ENCODE measurements around the gene NVL.

NVL gene

DNA sequence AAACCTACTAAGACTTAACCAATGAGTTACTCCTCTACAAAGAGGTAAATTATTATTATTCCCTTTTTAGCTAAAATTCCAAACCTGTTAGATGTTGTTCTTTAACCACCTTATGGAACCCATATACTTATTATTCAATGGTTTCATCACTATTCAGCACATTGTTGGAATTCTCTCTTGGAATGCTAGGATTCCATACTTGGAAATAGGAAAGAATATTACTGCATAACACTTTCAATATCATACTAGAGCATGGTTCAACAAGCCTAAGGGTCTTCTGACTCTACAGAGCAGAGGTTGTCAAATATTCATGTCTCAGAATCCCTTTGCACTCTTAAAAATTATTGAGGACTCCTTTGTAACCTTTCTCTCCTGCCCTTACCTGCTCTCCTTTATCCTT, 77.5 kb downstream of the NVL start:
- H3K27ac Mint-ChIP-seq: no peak overlapping the region
- no peaks in the 10 kb centered on the region for H3K27me3 Mint-ChIP-seq
- ATAC-seq (replicated peaks) (no peak), DNase-seq (no peak)
- no peaks in the 10 kb centered on the region for H3K9me3 Mint-ChIP-seq
- H3K4me1 Mint-ChIP-seq: peaks cover 7 to 14% of the 10 kb centered on the region in 2 donors
- H3K4me3 Mint-ChIP-seq: no peak overlapping the region
- H3K36me3 Mint-ChIP-seq: peaks cover 20 to 30% of the 10 kb centered on the region in 2 donors

DNA sequence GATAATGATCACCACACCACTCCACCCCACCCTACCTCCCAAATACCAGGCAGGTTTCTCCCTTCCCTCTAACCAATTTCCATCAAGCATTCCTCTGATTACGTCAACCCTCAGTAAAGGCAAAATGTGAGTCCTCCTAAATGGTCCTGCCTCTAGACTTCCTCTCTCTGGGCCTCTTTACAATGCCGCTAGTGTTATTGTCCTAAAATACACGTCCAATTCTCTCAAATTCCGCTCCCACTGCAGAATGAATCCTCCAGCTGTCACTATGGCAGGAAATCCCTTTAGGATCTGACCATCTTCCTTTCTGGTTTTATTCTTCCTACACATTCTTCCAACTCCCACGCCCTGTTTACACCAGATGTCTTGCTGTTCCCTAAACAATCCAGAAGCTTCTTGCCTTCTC, 78.2 kb downstream of the NVL start:
- H3K27ac Mint-ChIP-seq: no peak overlapping the region
- peaks cover 7 to 16% of the 10 kb centered on the region in 2 donors for H3K4me1 Mint-ChIP-seq
- H3K4me3 Mint-ChIP-seq: no peak overlapping the region
- DNase-seq (no peak), ATAC-seq (replicated peaks) (no peak)
- no peaks in the 10 kb centered on the region for H3K27me3 Mint-ChIP-seq
- H3K36me3 Mint-ChIP-seq: peaks cover 19 to 29% of the 10 kb centered on the region in 2 donors
- no peaks in the 10 kb centered on the region for H3K9me3 Mint-ChIP-seq

- Mint-ChIP-seq H3K27ac (peak overlapping the region; percentile 82), H3K27me3 (no peaks in the 10 kb centered on the region), H3K36me3 (peaks cover 21 to 35% of the 10 kb centered on the region in 2 donors), H3K4me1 (peaks cover 11 to 33% of the 10 kb centered on the region in 2 donors), H3K9me3 (no peaks in the 10 kb centered on the region), H3K4me3 (peak overlapping the region in 1 of 2 donors; percentile 49)
- ATAC-seq (replicated peaks) (peak; percentile 97 to 98), DNase-seq (peak; percentile 11)
These were observed 84.8 kb downstream of the NVL start for GRCh38 chr1:224245188-224245587.

DNA sequence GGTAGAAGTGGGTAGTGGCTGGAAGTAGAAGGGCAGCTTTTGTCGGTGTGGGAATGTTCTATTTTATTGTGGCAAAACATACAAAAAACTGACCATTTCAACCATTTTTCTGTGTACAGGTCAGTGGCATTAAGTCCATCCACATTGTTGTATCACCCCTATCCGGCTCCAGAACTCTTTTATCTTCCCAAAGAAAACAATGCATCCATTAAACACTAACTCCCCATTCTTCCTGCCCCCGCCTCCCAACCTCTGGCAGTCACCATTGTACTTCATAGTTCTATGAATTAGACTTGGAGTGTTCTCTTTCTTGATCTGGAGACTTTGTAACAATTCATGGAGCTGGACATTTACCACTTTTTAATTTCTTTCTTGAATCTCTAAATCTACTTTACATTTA, 91.2 kb downstream of the NVL start:
- Mint-ChIP-seq H3K4me3 (no peak overlapping the region), H3K4me1 (peaks cover 0 to 39% of the 10 kb centered on the region in 2 donors), H3K27ac (no peak overlapping the region), H3K9me3 (no peaks in the 10 kb centered on the region), H3K27me3 (no peaks in the 10 kb centered on the region), H3K36me3 (peaks cover 20 to 26% of the 10 kb centered on the region in 2 donors)
- DNase-seq (no peak), ATAC-seq (replicated peaks) (no peak)

GRCh38 chr1:224238212-224238611, 91.8 kb downstream of the NVL start:
- DNase-seq: no peak
- Mint-ChIP-seq H3K9me3 (no peaks in the 10 kb centered on the region), H3K4me3 (no peak overlapping the region), H3K27me3 (no peaks in the 10 kb centered on the region), H3K27ac (no peak overlapping the region), H3K4me1 (peaks cover 0 to 44% of the 10 kb centered on the region in 2 donors), H3K36me3 (peaks cover 25 to 30% of the 10 kb centered on the region in 2 donors)
- ATAC-seq (replicated peaks): no peak

- Mint-ChIP-seq H3K36me3 (peaks cover 27 to 34% of the 10 kb centered on the region in 2 donors), H3K27me3 (no peaks in the 10 kb centered on the region), H3K9me3 (no peaks in the 10 kb centered on the region), H3K4me3 (no peak overlapping the region), H3K4me1 (peaks cover 0 to 44% of the 10 kb centered on the region in 2 donors), H3K27ac (no peak overlapping the region)
- no peak for ATAC-seq (replicated peaks)
- no peak for DNase-seq
These were observed 92.7 kb downstream of the NVL start for GRCh38 chr1:224237119-224237881.

DNA sequence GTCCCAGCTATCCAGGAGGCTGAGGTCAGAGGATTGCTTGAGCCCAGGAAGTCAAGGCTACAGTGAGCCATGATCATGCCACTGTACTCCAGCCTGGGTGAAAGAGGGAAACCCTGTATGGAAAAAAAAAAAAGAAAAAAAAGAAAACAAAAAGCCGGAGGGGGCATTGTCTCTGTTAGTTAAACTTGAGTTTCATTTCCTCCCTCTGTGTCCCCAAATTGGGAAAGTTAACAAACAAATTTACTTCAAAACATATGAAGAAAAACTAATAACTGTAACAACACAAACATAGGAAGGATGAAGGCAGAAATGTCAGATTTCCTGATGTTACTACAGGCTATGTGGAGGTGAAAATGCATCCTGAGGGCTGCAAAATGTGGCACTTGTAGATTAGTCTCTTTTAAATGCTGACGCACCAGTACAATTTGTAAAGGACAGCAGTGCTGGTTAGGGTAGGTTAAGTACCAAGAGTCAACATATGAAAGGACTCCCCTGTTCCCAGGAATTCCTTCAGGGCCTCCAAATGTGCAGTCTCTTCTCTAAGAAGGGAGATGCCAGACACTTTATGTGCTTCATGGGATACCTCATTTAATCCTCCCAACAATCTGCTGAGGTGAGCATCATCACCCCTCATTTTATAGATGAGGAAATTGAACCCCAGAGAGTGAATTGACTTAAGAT, 94.0 kb downstream of the NVL start:
- Mint-ChIP-seq H3K36me3 (peaks cover 25 to 33% of the 10 kb centered on the region in 2 donors), H3K27ac (no peak overlapping the region), H3K4me3 (no peak overlapping the region), H3K27me3 (no peaks in the 10 kb centered on the region), H3K4me1 (peaks cover 0 to 44% of the 10 kb centered on the region in 2 donors), H3K9me3 (no peaks in the 10 kb centered on the region)
- ATAC-seq (replicated peaks) (peak in 1 of 2 donors; percentile 29), DNase-seq (no peak)

GRCh38 chr1:224234017-224234416, 96.0 kb downstream of the NVL start:
- Mint-ChIP-seq H3K36me3 (peaks cover 36 to 46% of the 10 kb centered on the region in 2 donors), H3K9me3 (no peaks in the 10 kb centered on the region), H3K27me3 (no peaks in the 10 kb centered on the region), H3K4me3 (no peak overlapping the region), H3K4me1 (peaks cover 0 to 43% of the 10 kb centered on the region in 2 donors), H3K27ac (no peak overlapping the region)
- no peak for DNase-seq
- ATAC-seq (replicated peaks): no peak

GRCh38 chr1:224226849-224227502, 103.0 kb downstream of the NVL start:
- no peak overlapping the region for H3K27ac Mint-ChIP-seq
- H3K4me3 Mint-ChIP-seq: no peak overlapping the region
- peaks cover 0 to 12% of the 10 kb centered on the region in 2 donors for H3K4me1 Mint-ChIP-seq
- H3K27me3 Mint-ChIP-seq: no peaks in the 10 kb centered on the region
- H3K9me3 Mint-ChIP-seq: no peaks in the 10 kb centered on the region
- no peak for ATAC-seq (replicated peaks)
- H3K36me3 Mint-ChIP-seq: peaks cover 27 to 31% of the 10 kb centered on the region in 2 donors
- DNase-seq: no peak

DNA sequence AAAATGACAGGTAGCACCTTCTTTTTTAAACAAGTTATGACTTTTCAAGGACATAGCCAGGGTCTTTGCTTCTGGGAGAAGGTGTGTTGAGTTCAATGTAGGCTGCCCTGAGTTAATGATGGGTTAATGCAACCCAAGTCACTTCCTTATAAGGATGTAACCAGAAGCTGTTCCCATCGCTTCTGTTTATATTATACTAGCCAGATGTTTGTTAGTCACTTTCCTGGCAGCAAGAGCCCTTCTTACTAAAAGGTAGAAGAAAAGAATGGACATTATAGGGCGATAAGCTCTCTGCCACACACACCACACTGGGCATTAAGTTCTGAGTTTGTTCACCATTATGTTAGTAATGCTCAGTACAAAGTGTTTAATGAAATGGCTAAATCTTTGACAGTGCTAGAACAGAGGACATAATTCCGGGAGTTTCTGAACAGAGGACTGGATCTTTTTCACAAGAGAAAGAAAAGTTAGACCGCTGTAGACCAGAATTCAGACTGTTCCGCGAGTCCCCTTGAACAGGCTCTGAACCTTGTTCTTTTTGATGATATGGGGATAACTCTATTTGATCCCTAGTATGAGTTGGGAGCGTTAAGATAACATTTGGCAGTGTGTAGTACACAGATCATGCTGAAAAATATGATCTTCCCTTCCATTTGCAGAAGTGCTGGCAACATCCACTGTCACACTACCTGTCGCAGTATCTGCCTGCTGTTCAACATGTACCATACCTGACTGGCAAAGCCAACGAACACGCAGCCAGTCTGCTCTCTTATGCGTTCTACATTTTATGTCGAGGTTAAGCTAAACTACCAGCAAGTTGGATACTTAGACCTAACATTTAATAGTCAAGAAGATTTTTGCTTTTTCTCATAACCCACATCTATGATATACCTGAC, 105.9 kb downstream of the NVL start:
- Mint-ChIP-seq H3K4me1 (peaks cover 0 to 12% of the 10 kb centered on the region in 2 donors), H3K27ac (no peak overlapping the region), H3K27me3 (no peaks in the 10 kb centered on the region), H3K36me3 (peaks cover 12 to 14% of the 10 kb centered on the region in 2 donors), H3K4me3 (no peak overlapping the region), H3K9me3 (no peaks in the 10 kb centered on the region)
- no peak for ATAC-seq (replicated peaks)
- DNase-seq: no peak

- Mint-ChIP-seq H3K36me3 (no peaks in the 10 kb centered on the region), H3K27ac (no peak overlapping the region), H3K4me1 (peaks cover 4 to 15% of the 10 kb centered on the region in 2 donors), H3K27me3 (no peaks in the 10 kb centered on the region), H3K9me3 (no peaks in the 10 kb centered on the region), H3K4me3 (no peak overlapping the region)
- DNase-seq: no peak
- ATAC-seq (replicated peaks): no peak
These were observed 110.3 kb downstream of the NVL start for GRCh38 chr1:224219612-224220059.

DNA sequence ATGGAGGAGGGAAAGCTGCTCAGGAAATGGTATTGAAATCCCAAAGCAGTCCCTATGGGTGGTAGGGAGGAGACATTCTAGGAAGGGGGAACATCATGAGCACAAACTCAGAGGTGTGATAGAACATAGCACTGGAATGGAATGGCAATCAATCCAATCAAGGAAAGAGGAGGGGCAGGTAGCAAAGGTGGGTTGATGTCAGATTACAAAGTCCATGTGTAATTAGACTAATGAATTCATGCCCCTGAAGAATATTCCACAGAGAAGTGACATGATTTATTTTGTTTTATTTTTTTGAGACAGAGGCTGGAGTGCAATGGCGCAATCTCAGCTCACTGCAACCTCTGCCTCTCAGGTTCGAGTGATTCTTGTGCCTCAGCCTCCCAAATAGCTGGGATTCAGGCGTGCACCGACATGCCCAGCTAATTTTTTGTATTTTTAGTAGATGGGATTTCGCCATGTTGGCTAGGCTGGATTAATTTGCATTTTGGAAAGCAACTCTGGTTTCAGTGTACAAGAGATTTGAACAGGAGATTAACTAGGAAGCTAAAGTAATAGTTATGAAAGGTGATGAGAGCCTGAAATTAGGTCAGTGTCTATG, 110.9 kb downstream of the NVL start:
- no peak overlapping the region for H3K4me3 Mint-ChIP-seq
- no peak for DNase-seq
- H3K27me3 Mint-ChIP-seq: no peaks in the 10 kb centered on the region
- no peaks in the 10 kb centered on the region for H3K9me3 Mint-ChIP-seq
- no peaks in the 10 kb centered on the region for H3K36me3 Mint-ChIP-seq
- ATAC-seq (replicated peaks): no peak
- peaks cover 5 to 17% of the 10 kb centered on the region in 2 donors for H3K4me1 Mint-ChIP-seq
- H3K27ac Mint-ChIP-seq: no peak overlapping the region
